Activated CD4-positive, alpha-beta T cell treated with anti-CD3 and anti-CD28 coated beads, Interleukin-2, amount 10 ng/mL, durations not matched to agents 7 days and 5 days (primary cell): ENCODE data around the gene STIM2. TPM values are rescaled to one million over a fixed set of nuclear protein-coding genes. Genes with fewer than 3 reads are reported as not detected.

Source experiments
- CTCF ChIA-PET: fragments of 350-600 bp; sonication (Branson Sonifier 250); formaldehyde crosslinking; loops from one replicate; lab custom pipeline; 2021; ENCODE audit warnings: antibody characterized with exemption; lab: Charles Lee
- POLR2A ChIA-PET: fragments of 350-600 bp; sonication (Branson Sonifier 250); formaldehyde crosslinking; loops from one replicate; lab custom pipeline; 2021; ENCODE audit warnings: antibody characterized with exemption; lab: Charles Lee
- DNase-seq: peaks from one replicate; pipeline ENCODE4 v3.0.0-alpha.2; 2020
- H3K27ac Mint-ChIP-seq: one replicate; pipeline ENCODE4 v1.8.0; 2021; ENCODE audit warnings: mild to moderate bottlenecking, moderate library complexity, mixed read lengths
- H3K27me3 Mint-ChIP-seq: one replicate; pipeline ENCODE4 v1.8.0; 2021; ENCODE audit warnings: mixed read lengths
- H3K36me3 Mint-ChIP-seq: one replicate; pipeline ENCODE4 v1.8.0; 2021; ENCODE audit warnings: low read depth, mixed read lengths
- H3K4me1 Mint-ChIP-seq: one replicate; pipeline ENCODE4 v1.8.0; 2021; ENCODE audit warnings: mixed read lengths
- H3K4me3 Mint-ChIP-seq: one replicate; pipeline ENCODE4 v1.8.0; 2021; ENCODE audit warnings: mild to moderate bottlenecking, moderate library complexity, mixed read lengths
- H3K9me3 Mint-ChIP-seq: one replicate; pipeline ENCODE4 v1.8.0; 2021; ENCODE audit warnings: mixed read lengths
- total RNA-seq, 2 experiments: library from RNA; stranded (reverse); gene quantifications; one replicate each; pipeline ENCODE4 v1.2.3, GENCODE V29; 2021

Gene STIM2
- total RNA-seq, 2 experiments from 2014 or later = 56.2 to 61.0 TPM

GRCh38 chr4:26840786-26841185 lies 19.9 kb upstream of the STIM2 start:
- ChIA-PET POLR2A (no interaction called here), CTCF (interaction anchor here (0.6 to 1.0 kb wide), 2 partner anchors 10 to 30 kb away, joined by 3 to 4 read pairs; no protein-coding TSS in a partner anchor)
- H3K27ac Mint-ChIP-seq = no peak overlapping the region
- DNase-seq = no peak
- H3K4me1 Mint-ChIP-seq = peaks cover 5% of the 10 kb centered on the region
- no peak overlapping the region for H3K4me3 Mint-ChIP-seq
- H3K36me3 Mint-ChIP-seq = no peaks in the 10 kb centered on the region
- peaks cover 2% of the 10 kb centered on the region for H3K9me3 Mint-ChIP-seq
- H3K27me3 Mint-ChIP-seq = peaks cover 2% of the 10 kb centered on the region

GRCh38 chr4:26842911-26843310 lies 17.7 kb upstream of the STIM2 start:
- Mint-ChIP-seq H3K36me3 (no peaks in the 10 kb centered on the region), H3K4me3 (no peak overlapping the region), H3K27me3 (peaks cover 2% of the 10 kb centered on the region), H3K9me3 (peaks cover 6% of the 10 kb centered on the region), H3K27ac (no peak overlapping the region), H3K4me1 (peaks cover 5% of the 10 kb centered on the region)
- ChIA-PET CTCF (no interaction called here), POLR2A (no interaction called here)
- DNase-seq = no peak

GRCh38 chr4:26850528-26850927 lies 10.1 kb upstream of the STIM2 start:
- Mint-ChIP-seq H3K4me3 (no peak overlapping the region), H3K27me3 (peaks cover under 1% of the 10 kb centered on the region), H3K36me3 (no peaks in the 10 kb centered on the region), H3K4me1 (peaks cover 3% of the 10 kb centered on the region), H3K9me3 (peaks cover 6% of the 10 kb centered on the region), H3K27ac (no peak overlapping the region)
- ChIA-PET CTCF (interaction anchor here (0.7 kb wide), 1 partner anchor 47 kb away, joined by 6 read pairs; no protein-coding TSS in a partner anchor), POLR2A (no interaction called here)
- no peak for DNase-seq

GRCh38 chr4:26851129-26851528 lies 9.5 kb upstream of the STIM2 start:
- Mint-ChIP-seq H3K4me3 (no peak overlapping the region), H3K27me3 (peaks cover 2% of the 10 kb centered on the region), H3K27ac (no peak overlapping the region), H3K9me3 (peaks cover 6% of the 10 kb centered on the region), H3K36me3 (no peaks in the 10 kb centered on the region), H3K4me1 (peaks cover 3% of the 10 kb centered on the region)
- DNase-seq = no peak
- CTCF ChIA-PET = no interaction called here
- POLR2A ChIA-PET = no interaction called here

GRCh38 chr4:26854701-26855100 lies 5.9 kb upstream of the STIM2 start:
- Mint-ChIP-seq H3K27ac (no peak overlapping the region), H3K4me1 (peaks cover 29% of the 10 kb centered on the region), H3K27me3 (peaks cover 2% of the 10 kb centered on the region), H3K4me3 (no peak overlapping the region), H3K9me3 (no peaks in the 10 kb centered on the region), H3K36me3 (no peaks in the 10 kb centered on the region)
- ChIA-PET CTCF (interaction anchor here (0.6 to 0.7 kb wide), 4 partner anchors 31 to 545 kb away, joined by 3 to 4 read pairs (median 3); no protein-coding TSS in a partner anchor), POLR2A (interaction anchor here (0.6 kb wide), 2 partner anchors 23 to 365 kb away, joined by 3 read pairs; no protein-coding TSS in a partner anchor)
- no peak for DNase-seq

- peak overlapping the region; percentile 82 for H3K4me3 Mint-ChIP-seq
- H3K36me3 Mint-ChIP-seq = no peaks in the 10 kb centered on the region
- ChIA-PET POLR2A (interaction anchor here (1.0 kb wide), 1 partner anchor 29 kb away, joined by 4 read pairs; no protein-coding TSS in a partner anchor), CTCF (no interaction called here)
- peak overlapping the region; percentile 84 for H3K27ac Mint-ChIP-seq
- H3K4me1 Mint-ChIP-seq = peaks cover 33% of the 10 kb centered on the region
- H3K9me3 Mint-ChIP-seq = no peaks in the 10 kb centered on the region
- DNase-seq = no peak
- peaks cover 2% of the 10 kb centered on the region for H3K27me3 Mint-ChIP-seq
Measured at GRCh38 chr4:26856906-26857277, 3.7 kb upstream of the STIM2 start.

- Mint-ChIP-seq H3K27ac (peak overlapping the region; percentile 84), H3K4me1 (peaks cover 34% of the 10 kb centered on the region), H3K27me3 (peaks cover 2% of the 10 kb centered on the region), H3K4me3 (peak overlapping the region; percentile 82), H3K9me3 (no peaks in the 10 kb centered on the region), H3K36me3 (no peaks in the 10 kb centered on the region)
- CTCF ChIA-PET = interaction anchor here (0.9 to 1.5 kb wide), 3 partner anchors 9 to 784 kb away, joined by 3 read pairs; no protein-coding TSS in a partner anchor
- POLR2A ChIA-PET = interaction anchor here (1.0 kb wide), 1 partner anchor 29 kb away, joined by 4 read pairs; no protein-coding TSS in a partner anchor
- DNase-seq = peak; percentile 90
Measured at GRCh38 chr4:26857278-26858034, 3.2 kb upstream of the STIM2 start.

GRCh38 chr4:26858035-26858918 lies 2.4 kb upstream of the STIM2 start:
- Mint-ChIP-seq H3K27me3 (peaks cover 2% of the 10 kb centered on the region), H3K27ac (peak overlapping the region; percentile 84), H3K36me3 (no peaks in the 10 kb centered on the region), H3K4me1 (peaks cover 36% of the 10 kb centered on the region), H3K9me3 (no peaks in the 10 kb centered on the region), H3K4me3 (peak overlapping the region; percentile 82)
- ChIA-PET POLR2A (interaction anchor here (1.0 kb wide), 1 partner anchor 28 kb away, joined by 4 read pairs; no protein-coding TSS in a partner anchor), CTCF (interaction anchor here (0.6 to 1.5 kb wide), 4 partner anchors 10 to 785 kb away, joined by 3 read pairs; no protein-coding TSS in a partner anchor)
- DNase-seq = no peak

- Mint-ChIP-seq H3K27me3 (peaks cover 2% of the 10 kb centered on the region), H3K4me1 (peaks cover 43% of the 10 kb centered on the region), H3K27ac (peak overlapping the region; percentile 84), H3K4me3 (peak overlapping the region; percentile 82), H3K36me3 (peaks cover 3% of the 10 kb centered on the region), H3K9me3 (no peaks in the 10 kb centered on the region)
- DNase-seq = no peak
- POLR2A ChIA-PET = no interaction called here
- CTCF ChIA-PET = interaction anchor here (1.5 kb wide), 1 partner anchor 10 kb away, joined by 3 read pairs; no protein-coding TSS in a partner anchor
Measured at GRCh38 chr4:26858947-26859401, 1.7 kb upstream of the STIM2 start.

- peaks cover 48% of the 10 kb centered on the region for H3K4me1 Mint-ChIP-seq
- peaks cover 2% of the 10 kb centered on the region for H3K27me3 Mint-ChIP-seq
- ChIA-PET CTCF (interaction anchor here (0.9 kb wide), 1 partner anchor 13 kb away, joined by 3 read pairs; no protein-coding TSS in a partner anchor), POLR2A (interaction anchor here (0.6 to 2.0 kb wide), 2 partner anchors 26 to 158 kb away, joined by 3 to 9 read pairs; no protein-coding TSS in a partner anchor)
- peak overlapping the region; percentile 82 for H3K4me3 Mint-ChIP-seq
- no peaks in the 10 kb centered on the region for H3K9me3 Mint-ChIP-seq
- peaks cover 3% of the 10 kb centered on the region for H3K36me3 Mint-ChIP-seq
- DNase-seq = no peak
- peak overlapping the region; percentile 93 for H3K27ac Mint-ChIP-seq
Measured at GRCh38 chr4:26859762-26860156, 882 bp upstream of the STIM2 start.

- peaks cover 3% of the 10 kb centered on the region for H3K36me3 Mint-ChIP-seq
- ChIA-PET CTCF (interaction anchor here (0.7 to 1.5 kb wide), 8 partner anchors 13 to 1001 kb away, joined by 3 to 5 read pairs (median 4); no protein-coding TSS in a partner anchor), POLR2A (interaction anchor here (0.6 to 2.0 kb wide), 5 partner anchors 13 to 432 kb away, joined by 3 to 9 read pairs (median 4); no protein-coding TSS in a partner anchor)
- H3K27me3 Mint-ChIP-seq = peaks cover 1% of the 10 kb centered on the region
- peak; percentile 39 for DNase-seq
- peak overlapping the region; percentile 86 for H3K4me3 Mint-ChIP-seq
- peaks cover 54% of the 10 kb centered on the region for H3K4me1 Mint-ChIP-seq
- no peaks in the 10 kb centered on the region for H3K9me3 Mint-ChIP-seq
- H3K27ac Mint-ChIP-seq = peak overlapping the region; percentile 99
Measured at GRCh38 chr4:26860922-26861433, 337 bp downstream of the STIM2 start.
